HEK293T (cell line): Measurements from ENCODE around the gene MAGI3.
"Not testable (repeated sequence)": the region's sequence is repeated elsewhere in the genome, so short reads cannot be mapped to it uniquely, and the experiment has no call there.

ENCODE experiments used
- CTCF ChIA-PET: fragments of 350-600 bp; formaldehyde crosslinking; extraction: SDS; loops from one replicate; lab custom pipeline; 2021; ENCODE audit warnings: antibody characterized with exemption, inconsistent platforms; lab: Yijun Ruan, JAX
- POLR2A ChIA-PET: fragments of 350-600 bp; formaldehyde crosslinking; extraction: SDS; loops from one replicate; lab custom pipeline; 2020; ENCODE audit warnings: antibody characterized with exemption, inconsistent platforms; lab: Yijun Ruan, JAX
- DNase-seq: peaks from one replicate; pipeline ENCODE4 v3.0.0; 2012; ENCODE audit warnings: mixed read lengths; ENCODE audit errors: extremely low spot score
- ARNT ChIP-seq: fragments of 450-650 bp; IDR thresholded peaks from 2 replicates; pipeline ENCODE4 v1.6.1; 2017; ENCODE audit warnings: mild to moderate bottlenecking
- BHLHE40 ChIP-seq: fragments of 450-650 bp; IDR thresholded peaks from 2 replicates; pipeline ENCODE4 v1.6.1; 2016; ENCODE audit warnings: mild to moderate bottlenecking, moderate library complexity, borderline replicate concordance
- CTBP1 ChIP-seq: fragments of 450-650 bp; IDR thresholded peaks from 2 replicates; pipeline ENCODE4 v1.6.1; 2016; ENCODE audit warnings: borderline replicate concordance
- ELF4 ChIP-seq: fragments of 450-650 bp; IDR thresholded peaks from 2 replicates; pipeline ENCODE4 v1.6.1; 2017; ENCODE audit warnings: antibody characterized with exemption
- FOXA1 ChIP-seq: fragments of 450-650 bp; IDR thresholded peaks from 2 replicates; pipeline ENCODE4 v1.6.1; 2016; ENCODE audit warnings: mild to moderate bottlenecking
- FOXK2 ChIP-seq: fragments of 450-650 bp; IDR thresholded peaks from 2 replicates; pipeline ENCODE4 v1.6.1; 2016; ENCODE audit warnings: mild to moderate bottlenecking
- FOXM1 ChIP-seq: fragments of 450-650 bp; IDR thresholded peaks from 2 replicates; pipeline ENCODE4 v1.6.1; 2017; ENCODE audit warnings: mild to moderate bottlenecking, borderline replicate concordance
- HDGF ChIP-seq: fragments of 450-650 bp; IDR thresholded peaks from 2 replicates; pipeline ENCODE4 v1.6.1; 2017; ENCODE audit warnings: antibody characterized with exemption, borderline replicate concordance
- L3MBTL2 ChIP-seq: fragments of 450-650 bp; conservative IDR thresholded peaks from 2 replicates; pipeline ENCODE4 v1.6.1; 2016; ENCODE audit warnings: mild to moderate bottlenecking
- LEF1 ChIP-seq: fragments of 450-650 bp; IDR thresholded peaks from 2 replicates; pipeline ENCODE4 v1.6.1; 2017; ENCODE audit warnings: mild to moderate bottlenecking, borderline replicate concordance
- NFRKB ChIP-seq: fragments of 450-650 bp; IDR thresholded peaks from 2 replicates; pipeline ENCODE4 v1.6.1; 2016; ENCODE audit warnings: mild to moderate bottlenecking, moderate library complexity
- SP1 ChIP-seq: fragments of 450-650 bp; IDR thresholded peaks from 2 replicates; pipeline ENCODE4 v1.6.1; 2017
- SUZ12 ChIP-seq: fragments of 450-650 bp; IDR thresholded peaks from 2 replicates; pipeline ENCODE4 v1.6.1; 2016; ENCODE audit warnings: mild to moderate bottlenecking
- TARDBP ChIP-seq: fragments of 450-650 bp; IDR thresholded peaks from 2 replicates; pipeline ENCODE4 v1.6.1; 2016
- ZNF384 ChIP-seq: fragments of 450-650 bp; IDR thresholded peaks from 2 replicates; pipeline ENCODE4 v1.6.1; 2016
- TF ChIP-seq, protein P1 (sequence below): fragments of 450-650 bp; IDR thresholded peaks from 2 replicates; pipeline ENCODE4 v1.6.1; 2016

Gene MAGI3

DNA sequence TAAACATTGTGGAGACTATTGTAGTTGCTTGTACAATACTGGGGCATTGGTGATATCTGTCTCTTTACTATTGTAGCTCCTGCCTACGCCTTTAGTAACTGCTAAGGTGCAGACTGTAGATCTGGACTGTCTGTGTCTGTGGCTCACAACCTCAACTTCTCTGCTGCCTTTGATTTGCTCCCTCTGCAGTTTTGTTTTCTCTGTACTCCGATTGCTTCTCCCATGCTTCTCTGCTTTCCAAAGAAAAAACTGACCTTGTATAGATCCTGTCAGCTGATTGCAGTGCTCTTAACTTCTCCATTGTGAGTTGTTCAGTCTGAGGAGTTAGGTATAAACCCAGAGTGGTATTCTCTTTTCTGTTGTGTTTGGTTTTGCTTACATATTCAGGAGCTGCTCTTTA is 15.3 kb downstream of the MAGI3 start:
- CTCF ChIA-PET, result no interaction called here
- POLR2A ChIA-PET, result interaction anchor here (1.2 kb wide), 1 partner anchor 14 kb away, joined by 4 read pairs; no protein-coding TSS in a partner anchor
- TF ChIP-seq ZNF384, result no peak
- no peak for TF ChIP-seq L3MBTL2
- TF ChIP-seq FOXM1, result no peak
- TF ChIP-seq FOXA1, result no peak
- no peak for TF ChIP-seq BHLHE40
- TF ChIP-seq LEF1, result no peak
- no peak for TF ChIP-seq NFRKB
- TF ChIP-seq ARNT, result no peak
- no peak for DNase-seq

- DNase-seq, POLR2A ChIA-PET, CTCF ChIA-PET: not testable (repeated sequence)
- TF ChIP-seq, protein P1, sequence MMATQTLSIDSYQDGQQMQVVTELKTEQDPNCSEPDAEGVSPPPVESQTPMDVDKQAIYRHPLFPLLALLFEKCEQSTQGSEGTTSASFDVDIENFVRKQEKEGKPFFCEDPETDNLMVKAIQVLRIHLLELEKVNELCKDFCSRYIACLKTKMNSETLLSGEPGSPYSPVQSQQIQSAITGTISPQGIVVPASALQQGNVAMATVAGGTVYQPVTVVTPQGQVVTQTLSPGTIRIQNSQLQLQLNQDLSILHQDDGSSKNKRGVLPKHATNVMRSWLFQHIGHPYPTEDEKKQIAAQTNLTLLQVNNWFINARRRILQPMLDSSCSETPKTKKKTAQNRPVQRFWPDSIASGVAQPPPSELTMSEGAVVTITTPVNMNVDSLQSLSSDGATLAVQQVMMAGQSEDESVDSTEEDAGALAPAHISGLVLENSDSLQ, result peak; percentile 56
- TF ChIP-seq ZNF384, result peak; percentile 62
Measured at GRCh38 chr1:113406149-113406548, 15.8 kb downstream of the MAGI3 start.

DNA sequence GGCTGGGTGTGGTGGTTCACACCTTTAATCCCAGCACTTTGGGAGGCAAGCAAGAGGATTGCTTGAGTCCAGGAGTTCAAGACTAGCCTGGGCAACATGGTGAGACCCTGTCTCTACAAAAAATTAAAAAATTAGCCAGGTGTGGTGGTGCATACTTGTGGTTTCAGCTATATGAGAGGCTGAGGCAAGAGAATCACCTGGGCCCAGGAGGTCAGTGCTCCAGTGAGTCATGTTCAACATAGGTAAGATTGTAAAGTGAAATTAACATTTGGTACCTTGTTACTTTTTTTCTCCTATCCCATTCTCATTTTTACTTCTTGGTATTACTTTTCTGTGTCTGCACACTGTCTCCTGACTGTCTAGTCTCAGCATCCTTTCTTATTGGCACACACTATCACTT is 19.0 kb downstream of the MAGI3 start:
- ChIA-PET POLR2A (no interaction called here), CTCF (no interaction called here)
- TF ChIP-seq, protein P1, result no peak
- no peak for TF ChIP-seq LEF1
- no peak for TF ChIP-seq FOXM1
- no peak for TF ChIP-seq CTBP1
- no peak for TF ChIP-seq SP1
- no peak for TF ChIP-seq HDGF
- no peak for TF ChIP-seq NFRKB
- no peak for TF ChIP-seq ZNF384
- no peak for TF ChIP-seq BHLHE40
- TF ChIP-seq FOXK2, result no peak
- no peak for TF ChIP-seq FOXA1
- TF ChIP-seq L3MBTL2, result no peak
- TF ChIP-seq SUZ12, result no peak
- no peak for TF ChIP-seq ELF4
- no peak for TF ChIP-seq TARDBP
- TF ChIP-seq ARNT, result no peak
- DNase-seq, result no peak

DNA sequence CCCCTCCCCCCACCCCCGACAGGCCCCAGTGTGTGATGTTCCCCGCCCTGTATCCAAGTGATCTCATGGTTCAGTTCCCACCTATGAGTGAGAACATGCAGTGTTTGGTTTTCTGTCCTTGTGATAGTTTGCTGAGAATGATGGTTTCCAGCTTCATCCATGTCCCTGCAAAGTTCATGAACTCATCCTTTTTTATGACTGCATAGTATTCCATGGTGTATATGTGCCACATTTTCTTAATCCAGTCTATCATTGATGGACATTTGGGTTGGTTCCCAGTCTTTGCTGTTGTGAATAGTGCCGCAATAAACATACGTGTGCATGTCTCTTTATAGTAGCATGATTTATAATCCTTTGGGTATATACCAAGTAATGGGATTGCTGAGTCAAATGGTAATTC is 21.7 kb downstream of the MAGI3 start:
- CTCF ChIA-PET, POLR2A ChIA-PET, DNase-seq: not testable (repeated sequence)

DNA sequence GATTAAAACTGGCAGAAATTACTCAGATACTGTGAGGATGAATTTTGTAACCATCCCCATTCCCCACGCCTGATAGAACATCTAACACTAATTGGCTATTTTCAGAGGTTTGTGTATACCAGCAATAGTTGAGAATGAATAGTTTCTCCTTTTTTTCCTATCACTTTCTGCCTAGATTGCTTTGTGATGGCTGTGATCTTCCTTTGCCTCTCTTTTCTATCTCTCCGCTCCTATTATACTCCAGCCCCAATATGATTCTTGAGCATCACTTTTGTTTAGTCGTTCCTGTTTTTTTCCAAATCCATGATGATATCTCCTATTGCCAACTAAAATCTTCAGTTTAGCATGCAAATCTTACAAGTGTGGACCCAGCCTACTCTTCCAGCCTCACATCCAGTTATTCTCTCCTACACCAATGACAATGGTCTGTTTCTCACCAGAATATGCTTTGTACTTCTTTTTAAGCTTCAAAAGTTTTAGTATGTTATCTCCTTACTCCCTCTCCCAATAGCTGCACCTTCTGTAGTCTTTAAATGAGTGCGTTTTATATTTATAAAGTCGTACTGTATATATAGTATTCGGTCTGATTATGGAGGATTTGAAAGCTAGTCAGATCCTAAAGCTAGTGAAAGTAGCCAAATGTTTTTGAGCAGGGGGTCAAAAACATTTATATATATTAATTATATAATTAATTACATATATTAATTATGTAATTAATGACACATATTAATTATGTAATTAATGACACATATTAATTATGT is 25.2 kb downstream of the MAGI3 start:
- ChIA-PET CTCF (interaction anchor here (0.7 kb wide), 1 partner anchor 972 kb away, joined by 3 read pairs; no protein-coding TSS in a partner anchor), POLR2A (no interaction called here)
- DNase-seq, result no peak
- no peak for TF ChIP-seq FOXM1
- TF ChIP-seq HDGF, result no peak
- TF ChIP-seq NFRKB, result no peak
- no peak for TF ChIP-seq FOXA1
- TF ChIP-seq LEF1, result no peak
- no peak for TF ChIP-seq L3MBTL2
- TF ChIP-seq TARDBP, result no peak
- TF ChIP-seq ARNT, result no peak
- no peak for TF ChIP-seq FOXK2
- TF ChIP-seq CTBP1, result no peak
- TF ChIP-seq BHLHE40, result no peak
- TF ChIP-seq SUZ12, result no peak
- no peak for TF ChIP-seq SP1
- TF ChIP-seq, protein P1, result no peak
- no peak for TF ChIP-seq ELF4
- TF ChIP-seq ZNF384, result no peak

DNA sequence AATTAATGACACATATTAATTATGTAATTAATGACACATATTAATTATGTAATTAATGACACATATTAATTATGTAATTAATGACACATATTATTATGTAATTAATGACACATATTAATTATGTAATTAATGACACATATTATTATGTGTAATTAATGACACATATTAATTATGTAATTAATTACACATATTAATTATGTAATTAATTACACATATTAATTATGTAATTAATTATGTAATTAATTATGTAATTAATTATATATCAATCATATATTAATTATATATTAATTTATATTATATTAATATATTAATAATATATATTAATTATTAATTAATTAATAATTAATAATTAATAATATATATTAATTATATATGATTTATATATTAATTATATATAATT is 25.8 kb downstream of the MAGI3 start:
- DNase-seq, POLR2A ChIA-PET, CTCF ChIA-PET: not testable (repeated sequence)

- DNase-seq, result no peak
- ChIA-PET CTCF (no interaction called here), POLR2A (no interaction called here)
- TF ChIP-seq, protein P1, result no peak
- TF ChIP-seq BHLHE40 (no peak), NFRKB (no peak), FOXM1 (no peak), FOXK2 (no peak), TARDBP (no peak), HDGF (no peak), L3MBTL2 (no peak), SUZ12 (no peak), ELF4 (no peak), LEF1 (no peak), SP1 (no peak), ARNT (no peak), CTBP1 (no peak)
Measured at GRCh38 chr1:113416496-113416895, 26.2 kb downstream of the MAGI3 start.
